HepG2 (cell line): Measurements from ENCODE around the gene INTS14. TPM values are rescaled to one million over a fixed set of nuclear protein-coding genes. Genes with fewer than 3 reads are reported as not detected.

Source experiments
- ATAD3A ChIP-seq: sonication (generic); formaldehyde crosslinking; IDR thresholded peaks from 2 replicates; pipeline ENCODE4 v1.4.0; 2020; ENCODE audit warnings: missing genetic modification reagents
- CREBL2 ChIP-seq: sonication (generic); formaldehyde crosslinking; IDR thresholded peaks from 2 replicates; pipeline ENCODE4 v1.8.1; 2023; ENCODE audit warnings: missing genetic modification reagents, mild to moderate bottlenecking, borderline replicate concordance
- GABPA ChIP-seq, 2 experiments: IDR thresholded peaks; 2 replicates each; pipeline ENCODE4 v1.6.1; 2011 to 2016; ENCODE audit warnings: low read depth in 2 of 2, low read length in 1 of 2, missing biosample characterization in 1 of 2, missing genetic modification characterization in 1 of 2
- KLF16 ChIP-seq, 2 experiments: sonication (generic) in 1 of 2; formaldehyde crosslinking in 1 of 2; IDR thresholded peaks; 2 replicates each; pipeline versions ENCODE4 v1.6.1 to v1.8.0; 2016 to 2023; ENCODE audit warnings: missing genetic modification reagents in 2 of 2, missing compliant biosample characterization in 1 of 2
- MAZ ChIP-seq, 2 experiments: sonication (generic) in 1 of 2; formaldehyde crosslinking in 1 of 2; IDR thresholded peaks; 2 replicates each; pipeline versions ENCODE4 v1.5.0 to v1.6.1; 2012 to 2020; ENCODE audit warnings: low read depth in 2 of 2, mild to moderate bottlenecking in 2 of 2, borderline replicate concordance in 1 of 2, improper control_type of control experiment in 1 of 2, low read length in 1 of 2, missing genetic modification reagents in 1 of 2, moderate library complexity in 1 of 2
- NAIF1 ChIP-seq: sonication (generic); formaldehyde crosslinking; IDR thresholded peaks from 2 replicates; pipeline ENCODE4 v1.5.0; 2020; ENCODE audit warnings: mild to moderate bottlenecking, missing genetic modification reagents, borderline replicate concordance
- NFIC ChIP-seq: IDR thresholded peaks from 2 replicates; pipeline ENCODE4 v1.6.1; 2012; ENCODE audit warnings: mild to moderate bottlenecking, low read length, inconsistent platforms
- PBX2 ChIP-seq: IDR thresholded peaks from 2 replicates; pipeline ENCODE4 v1.6.1; 2016; ENCODE audit warnings: control low read depth
- PCBP1 ChIP-seq: fragments of 200-400 bp; formaldehyde crosslinking; IDR thresholded peaks from 2 replicates; pipeline ENCODE4 v1.6.1; 2017; ENCODE audit warnings: mild to moderate bottlenecking, low read depth, low read length, borderline replicate concordance
- PRDM4 ChIP-seq: sonication (generic); formaldehyde crosslinking; IDR thresholded peaks from 2 replicates; pipeline ENCODE4 v1.9.0; 2021; ENCODE audit warnings: missing genetic modification reagents, borderline replicate concordance
- STAT6 ChIP-seq: sonication (generic); formaldehyde crosslinking; IDR thresholded peaks from 2 replicates; pipeline ENCODE4 v1.4.0; 2020; ENCODE audit warnings: missing genetic modification reagents, mild to moderate bottlenecking, borderline replicate concordance
- TAF1 ChIP-seq: sonication (generic); formaldehyde crosslinking; IDR thresholded peaks from 2 replicates; pipeline ENCODE4 v1.4.0; 2020; ENCODE audit warnings: missing genetic modification reagents
- ZBTB3 ChIP-seq: sonication (generic); formaldehyde crosslinking; IDR thresholded peaks from 2 replicates; pipeline ENCODE4 v1.4.0; 2020; ENCODE audit warnings: low read depth, mild to moderate bottlenecking, moderate library complexity, missing genetic modification reagents, borderline replicate concordance
- ZNF235 ChIP-seq: sonication (generic); formaldehyde crosslinking; IDR thresholded peaks from 2 replicates; pipeline ENCODE4 v1.8.1; 2023; ENCODE audit warnings: mild to moderate bottlenecking, missing genetic modification reagents, borderline replicate concordance
- ZNF574 ChIP-seq: sonication (generic); formaldehyde crosslinking; IDR thresholded peaks from 2 replicates; pipeline ENCODE4 v1.4.0; 2020; ENCODE audit warnings: missing genetic modification reagents
- ZNF724P ChIP-seq: sonication (generic); formaldehyde crosslinking; IDR thresholded peaks from 2 replicates; pipeline ENCODE4 v1.8.0; 2022; ENCODE audit warnings: missing genetic modification reagents, borderline replicate concordance
- polyA plus RNA-seq, 8 experiments: library from polyadenylated mRNA; depleted of rRNA in 3 of 8; stranded (reverse) in 7 of 8; unstranded in 1 of 8; fragments of >200 nt; fragmentation: Illumina TruSeq in 4 of 8; extraction: Trizol in 4 of 8; gene quantifications; 2 replicates each; pipeline versions ENCODE4 v1.2.1 to v1.2.3, GENCODE V29; 2011 to 2016; ENCODE audit warnings: low read depth in 4 of 8, missing spikeins in 1 of 8, mixed read lengths in 1 of 8; ENCODE audit not compliant: insufficient read depth in 1 of 8
- total RNA-seq, 5 experiments: library from RNA; depleted of rRNA; stranded (reverse); fragments of >200 nt; fragmentation: Illumina TruSeq; extraction: Trizol; gene quantifications; 2 replicates each; pipeline ENCODE4 v1.2.3, GENCODE V29; 2016; ENCODE audit warnings: low read depth in 1 of 5

INTS14 gene
- total and polyA plus RNA-seq, 2 of the 13 experiments (the other 11 are each of a cell fraction or from before 2014, with no cell fraction given): 41.4 to 52.0 TPM

- TF ChIP-seq ZNF574 (peak; percentile 87), CREBL2 (0 out of 2 replicates have a peak, but pooled peaks have one; percentile 48), ATAD3A (CRISPR knock-in tag) (no peak), NAIF1 (CRISPR knock-in tag) (peak; percentile 62; the same call in 1 of the 2 replicates), MAZ (IDR thresholded peaks at IDR 0.05; ENCODE audit: borderline replicate concordance, low read depth, low read length) (peak; percentile 31; the same call in 1 of the 2 replicates), MAZ (CRISPR knock-in tag; IDR thresholded peaks at IDR 0.05; ENCODE audit: low read depth) (peak; percentile 88), PRDM4 (CRISPR knock-in tag) (no peak), ZNF235 (CRISPR knock-in tag) (peak; percentile 60; the same call in 1 of the 2 replicates), GABPA (IDR thresholded peaks at IDR 0.05; ENCODE audit: low read depth, low read length) (no peak), GABPA (CRISPR knock-in tag; IDR thresholded peaks at IDR 0.05; ENCODE audit: low read depth) (no peak), STAT6 (CRISPR knock-in tag) (peak; percentile 26; the same call in 1 of the 2 replicates), TAF1 (CRISPR knock-in tag) (peak; percentile 91), KLF16 (CRISPR knock-in tag; IDR thresholded peaks at IDR 0.05) (peak in 1 of 2 experiments; percentile 58; a peak in 1 of 4 replicates), PBX2 (CRISPR knock-in tag) (no peak), NFIC (no peak), ZBTB3 (CRISPR knock-in tag) (0 out of 2 replicates have a peak, but pooled peaks have one; percentile 55), PCBP1 (no peak), ZNF724P (CRISPR knock-in tag) (peak; percentile 71; the same call in 1 of the 2 replicates)
These were observed 80.4 kb downstream of the INTS14 start, which contains the start of gene HACD3 (continued) for GRCh38 chr15:65530318-65531111.
